Calu3 (cell line): ENCODE data around the gene LNP1. TPM values are rescaled to one million over a fixed set of nuclear protein-coding genes. Genes with fewer than 3 reads are reported as not detected.
A peak's percentile ranks its signal among the peaks of the same experiment; 100 is the strongest.

Experiments used
- BruUV-seq: library from RNA; stranded (reverse); fragments of 400-500 nt; replicated peaks from 2 replicates; lab custom pipeline; 2021; lab: Mats Ljungman, UMichigan
- CTCF ChIA-PET: fragments of 300-600 bp; sonication (Branson Sonifier 250); formaldehyde crosslinking; loops from one replicate; lab custom pipeline; 2022; ENCODE audit warnings: antibody characterized with exemption; lab: Charles Lee
- DNase-seq: peaks from one replicate; pipeline ENCODE4 v3.0.0; 2022
- H3K27ac Mint-ChIP-seq: one replicate; pipeline ENCODE4 v1.8.0; 2022; ENCODE audit warnings: mixed read lengths; ENCODE audit not compliant: unreplicated experiment
- H3K27me3 Mint-ChIP-seq: one replicate; pipeline ENCODE4 v1.8.0; 2022; ENCODE audit warnings: mixed read lengths; ENCODE audit not compliant: unreplicated experiment
- H3K36me3 Mint-ChIP-seq: one replicate; pipeline ENCODE4 v1.8.0; 2022; ENCODE audit warnings: mild to moderate bottlenecking, moderate library complexity, mixed read lengths; ENCODE audit not compliant: insufficient read depth, unreplicated experiment
- H3K4me1 Mint-ChIP-seq: one replicate; pipeline ENCODE4 v1.8.0; 2022; ENCODE audit warnings: mild to moderate bottlenecking, low read depth, mixed read lengths; ENCODE audit not compliant: unreplicated experiment
- H3K4me3 Mint-ChIP-seq: one replicate; pipeline ENCODE4 v1.8.0; 2022; ENCODE audit warnings: mild to moderate bottlenecking, low read depth, moderate library complexity, mixed read lengths; ENCODE audit not compliant: unreplicated experiment
- H3K9me3 Mint-ChIP-seq: one replicate; pipeline ENCODE4 v1.8.0; 2022; ENCODE audit warnings: low read depth, mixed read lengths; ENCODE audit not compliant: unreplicated experiment
- CTCF ChIP-seq: fragments of 200-600 bp; IDR thresholded peaks from one replicate; pipeline ENCODE4 v1.8.0; 2022; ENCODE audit warnings: antibody characterized with exemption; ENCODE audit not compliant: unreplicated experiment
- intact Hi-C: fragments of 100-400 bp; cut with micrococcal nuclease; formaldehyde crosslinking; loops from one replicate; pipeline ENCODE4 v1.10.0; 2022; ENCODE audit not compliant: unreplicated experiment
- total RNA-seq: library from RNA; stranded (reverse); gene quantifications from 2 replicates; pipeline ENCODE4 v1.2.3, GENCODE V29; 2022

LNP1 gene
- total RNA-seq, 1 experiment from 2014 or later = 1.8 TPM

DNA sequence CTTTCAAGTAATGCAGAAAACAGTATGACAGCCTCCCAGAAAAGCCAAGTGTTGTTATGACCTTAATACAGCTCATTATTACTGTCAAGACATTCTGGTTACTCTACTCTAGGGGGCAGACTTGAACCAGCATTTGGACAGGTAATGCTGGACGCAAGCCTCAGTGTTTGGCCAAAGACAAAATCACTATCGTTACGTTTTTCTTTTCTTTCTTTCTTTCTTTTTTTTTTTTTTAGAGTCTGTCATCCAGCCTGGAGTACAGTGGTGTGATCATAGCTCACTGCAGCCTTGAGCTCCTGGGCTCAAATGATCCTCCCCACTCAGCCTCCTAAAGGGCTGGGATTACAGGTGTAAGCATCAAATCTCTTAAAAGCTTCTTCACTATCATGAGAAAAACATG lies 61.7 kb downstream of the LNP1 start:
- intact Hi-C loops = loop anchor here (1.0 kb wide), 2 partner anchors 127 to 172 kb away; no protein-coding TSS in a partner anchor
- no peak overlapping the region for H3K27ac Mint-ChIP-seq
- no peaks in the 10 kb centered on the region for H3K27me3 Mint-ChIP-seq
- CTCF ChIA-PET = interaction anchor here (0.6 to 3.8 kb wide), 36 partner anchors 8 to 919 kb away, joined by 3 to 88 read pairs (median 4); partner anchors contain the start of genes ABI3BP, TFG and TMEM45A
- no TSS peak for BruUV-seq
- H3K4me3 Mint-ChIP-seq = no peak overlapping the region
- peak; percentile 46 for TF ChIP-seq CTCF
- H3K4me1 Mint-ChIP-seq = peaks cover 10% of the 10 kb centered on the region
- DNase-seq = peak; percentile 50
- H3K9me3 Mint-ChIP-seq = no peaks in the 10 kb centered on the region
- no peaks in the 10 kb centered on the region for H3K36me3 Mint-ChIP-seq

DNA sequence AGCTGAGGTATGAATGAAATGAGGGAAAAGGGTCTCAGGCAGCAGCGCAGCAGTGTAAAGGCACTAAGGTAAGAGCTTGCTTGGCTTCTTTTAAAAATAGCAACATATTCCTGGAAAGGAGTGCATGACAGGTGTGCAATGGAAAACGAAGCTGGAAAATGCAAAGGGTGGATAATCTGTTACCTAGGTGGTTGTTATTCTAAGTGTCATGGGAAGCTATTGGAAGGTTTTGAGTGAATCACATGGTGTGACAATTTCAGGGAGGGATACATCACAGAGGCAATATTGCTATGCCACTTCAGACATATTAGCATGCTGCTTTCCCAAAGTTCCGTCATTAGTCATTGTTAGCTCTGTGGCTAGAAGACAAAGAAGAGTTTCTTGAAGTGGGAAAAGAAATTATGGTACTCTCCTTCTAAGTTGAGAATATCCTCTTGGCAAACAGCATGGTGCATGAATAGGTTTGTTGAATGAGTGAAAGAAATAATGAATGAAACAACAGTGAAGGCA lies 62.4 kb downstream of the LNP1 start:
- no peak for TF ChIP-seq CTCF
- H3K9me3 Mint-ChIP-seq = no peaks in the 10 kb centered on the region
- H3K36me3 Mint-ChIP-seq = no peaks in the 10 kb centered on the region
- intact Hi-C loops = loop anchor here (1.0 kb wide), 2 partner anchors 127 to 172 kb away; no protein-coding TSS in a partner anchor
- no peak overlapping the region for H3K4me3 Mint-ChIP-seq
- CTCF ChIA-PET = interaction anchor here (1.2 to 3.8 kb wide), 9 partner anchors 26 to 171 kb away, joined by 3 to 88 read pairs (median 14); no protein-coding TSS in a partner anchor
- H3K4me1 Mint-ChIP-seq = peaks cover 10% of the 10 kb centered on the region
- H3K27ac Mint-ChIP-seq = no peak overlapping the region
- DNase-seq = no peak
- H3K27me3 Mint-ChIP-seq = no peaks in the 10 kb centered on the region
- BruUV-seq = no TSS peak

DNA sequence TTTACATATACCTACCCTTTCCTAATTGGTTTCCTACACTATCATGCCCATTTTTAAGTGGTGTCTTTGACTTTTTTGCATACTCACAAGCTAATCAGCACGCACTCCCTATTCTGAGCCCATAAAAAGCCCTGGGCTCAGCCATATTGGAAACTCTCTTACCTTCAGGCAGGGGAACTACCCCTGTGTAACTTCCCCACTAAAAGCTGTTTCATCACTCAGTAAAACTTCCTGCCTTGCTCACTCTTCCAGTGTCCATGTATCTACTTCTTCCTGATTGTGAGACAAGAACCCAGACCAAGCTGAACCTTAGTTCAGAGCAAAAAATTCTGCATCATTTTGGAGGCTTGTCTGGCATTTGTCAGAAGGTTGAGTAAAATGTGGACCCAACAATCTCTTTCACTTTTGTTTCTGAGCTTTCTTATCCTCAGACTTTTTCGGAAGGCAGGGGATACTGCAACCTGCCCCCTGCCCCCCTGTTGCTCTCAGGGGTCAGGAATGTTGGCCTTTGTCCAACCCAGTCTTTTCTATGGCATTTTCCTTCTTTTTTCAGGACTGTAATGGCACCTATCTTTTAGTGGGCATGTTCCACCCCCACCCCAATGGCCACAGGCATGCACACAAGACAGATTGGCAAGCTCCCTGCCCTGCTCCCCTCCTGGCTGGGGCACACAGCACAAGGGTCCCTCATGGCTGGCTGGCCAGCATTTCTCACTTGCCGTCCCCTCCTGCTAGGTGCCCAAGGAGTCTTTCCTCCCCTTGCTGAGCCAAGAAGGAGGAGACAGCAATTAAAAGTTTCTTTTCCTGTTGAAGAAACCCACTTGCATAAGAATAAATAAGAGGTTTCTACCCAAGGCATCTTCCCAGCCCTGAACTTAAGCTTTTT lies 64.8 kb downstream of the LNP1 start:
- H3K9me3 Mint-ChIP-seq = peaks cover 7% of the 10 kb centered on the region
- H3K4me3 Mint-ChIP-seq = no peak overlapping the region
- TF ChIP-seq CTCF = no peak
- DNase-seq = no peak
- intact Hi-C loops = no loop called here
- CTCF ChIA-PET = interaction anchor here (0.6 kb wide), 2 partner anchors 368 to 1695 kb away, joined by 3 read pairs; no protein-coding TSS in a partner anchor
- no peaks in the 10 kb centered on the region for H3K27me3 Mint-ChIP-seq
- H3K27ac Mint-ChIP-seq = no peak overlapping the region
- no TSS peak for BruUV-seq
- peaks cover 10% of the 10 kb centered on the region for H3K4me1 Mint-ChIP-seq
- no peaks in the 10 kb centered on the region for H3K36me3 Mint-ChIP-seq

DNA sequence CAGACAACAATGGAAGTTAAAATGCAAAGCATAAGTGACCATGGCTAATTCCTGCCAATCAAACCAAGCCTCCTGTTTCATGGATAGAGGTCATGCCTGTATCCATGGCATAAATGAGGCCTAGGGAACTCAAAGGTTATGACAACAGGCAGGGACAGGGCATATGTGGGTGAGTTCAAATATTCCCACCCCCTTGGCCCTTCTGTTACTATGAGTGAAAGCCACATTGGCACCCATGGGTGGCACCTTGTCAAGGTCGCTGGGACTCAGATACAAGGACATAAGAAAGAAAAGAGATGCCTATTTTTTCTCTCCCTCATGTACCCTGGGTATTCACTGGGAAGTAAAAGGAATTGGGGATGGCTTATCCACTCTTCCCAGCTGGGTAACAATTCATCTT lies 65.8 kb downstream of the LNP1 start:
- intact Hi-C loops = no loop called here
- CTCF ChIA-PET = interaction anchor here (0.6 kb wide), 1 partner anchor 1694 kb away, joined by 3 read pairs; no protein-coding TSS in a partner anchor
- H3K36me3 Mint-ChIP-seq = no peaks in the 10 kb centered on the region
- peaks cover 10% of the 10 kb centered on the region for H3K4me1 Mint-ChIP-seq
- H3K9me3 Mint-ChIP-seq = peaks cover 7% of the 10 kb centered on the region
- no peak overlapping the region for H3K4me3 Mint-ChIP-seq
- no peak overlapping the region for H3K27ac Mint-ChIP-seq
- no peak for DNase-seq
- BruUV-seq = no TSS peak
- no peaks in the 10 kb centered on the region for H3K27me3 Mint-ChIP-seq
- TF ChIP-seq CTCF = no peak
